CD4-positive, CD25-positive, alpha-beta regulatory T cell (primary cell): ENCODE results near the gene NTM. TPM values are rescaled to one million over a fixed set of nuclear protein-coding genes. Genes with fewer than 3 reads are reported as not detected.

Experiments
- ATAC-seq, 2 donors: fragments of 150-1000 bp; cut with Tn5 transposase; one replicate each; pipeline ENCODE4 v1.10.0; 2021; ENCODE audit warnings: low read depth in 2 of 2, moderate number of reproducible peaks in 2 of 2, moderate library complexity in 1 of 2
- DNase-seq, 3 donors: peaks; one replicate each; pipeline versions ENCODE4 v3.0.0 to v3.0.0-alpha.2; 2012 to 2022; ENCODE audit warnings: mixed read lengths in 1 of 3
- H3K27ac ChIP-seq: one replicate; pipeline ENCODE4 v1.7.0; 2013; ENCODE audit warnings: mild to moderate bottlenecking, low read length; ENCODE audit not compliant: insufficient read depth, poor library complexity, severe bottlenecking
- H3K27me3 ChIP-seq: one replicate; pipeline ENCODE4 v1.7.0; 2013; ENCODE audit warnings: low read length; ENCODE audit not compliant: control insufficient read depth, insufficient read depth
- H3K36me3 ChIP-seq: one replicate; pipeline ENCODE4 v1.7.0; 2013; ENCODE audit warnings: mild to moderate bottlenecking, low read length, moderate library complexity; ENCODE audit not compliant: control insufficient read depth, insufficient read depth
- H3K4me1 ChIP-seq: 2 replicates; pipeline ENCODE4 v1.7.0; 2013; ENCODE audit warnings: mild to moderate bottlenecking, low read length; ENCODE audit not compliant: insufficient read depth, control insufficient read depth, poor library complexity, severe bottlenecking
- H3K4me3 ChIP-seq: one replicate; pipeline ENCODE4 v1.7.0; 2013; ENCODE audit warnings: low read depth, mild to moderate bottlenecking, low read length, moderate library complexity
- H3K9me3 ChIP-seq, 2 experiments: 1 replicate in 1 of 2; 2 replicates in 1 of 2; pipeline ENCODE4 v1.7.0; 2013; ENCODE audit warnings: low read length in 2 of 2, mild to moderate bottlenecking in 1 of 2, moderate library complexity in 1 of 2; ENCODE audit not compliant: control insufficient read depth in 2 of 2
- H3K27ac Mint-ChIP-seq, 3 donors: one replicate each; pipeline ENCODE4 v1.8.0; 2020 to 2022; ENCODE audit warnings: mild to moderate bottlenecking in 3 of 3, mixed read lengths in 3 of 3, moderate library complexity in 2 of 3
- H3K27me3 Mint-ChIP-seq: one replicate; pipeline ENCODE4 v1.8.0; 2022; ENCODE audit warnings: mild to moderate bottlenecking, mixed read lengths
- H3K36me3 Mint-ChIP-seq: one replicate; pipeline ENCODE4 v1.8.0; 2020; ENCODE audit warnings: mixed read lengths
- H3K4me1 Mint-ChIP-seq, 4 donors: one replicate each; pipeline ENCODE4 v1.8.0; 2020 to 2022; ENCODE audit warnings: mixed read lengths in 4 of 4, mild to moderate bottlenecking in 1 of 4
- H3K4me3 Mint-ChIP-seq, 4 donors: one replicate each; pipeline ENCODE4 v1.8.0; 2020 to 2022; ENCODE audit warnings: mild to moderate bottlenecking in 4 of 4, mixed read lengths in 4 of 4, moderate library complexity in 3 of 4
- H3K9me3 Mint-ChIP-seq, 7 donors: one replicate each; pipeline ENCODE4 v1.8.0; 2020 to 2022; ENCODE audit warnings: mixed read lengths in 7 of 7, mild to moderate bottlenecking in 3 of 7, moderate library complexity in 2 of 7
- polyA plus RNA-seq, 4 donors: library from polyadenylated mRNA; unstranded; fragments of 300-500 nt; fragmentation: Illumina TruSeq; gene quantifications; one replicate each; pipeline ENCODE4 v1.2.3, GENCODE V29; 2021
- total RNA-seq: library from RNA; stranded (reverse); gene quantifications from one replicate; pipeline ENCODE4 v1.2.3, GENCODE V29; 2022

Gene NTM
- total and polyA plus RNA-seq, 5 donors from 2014 or later, result 1.3 TPM; not detected in 4

DNA sequence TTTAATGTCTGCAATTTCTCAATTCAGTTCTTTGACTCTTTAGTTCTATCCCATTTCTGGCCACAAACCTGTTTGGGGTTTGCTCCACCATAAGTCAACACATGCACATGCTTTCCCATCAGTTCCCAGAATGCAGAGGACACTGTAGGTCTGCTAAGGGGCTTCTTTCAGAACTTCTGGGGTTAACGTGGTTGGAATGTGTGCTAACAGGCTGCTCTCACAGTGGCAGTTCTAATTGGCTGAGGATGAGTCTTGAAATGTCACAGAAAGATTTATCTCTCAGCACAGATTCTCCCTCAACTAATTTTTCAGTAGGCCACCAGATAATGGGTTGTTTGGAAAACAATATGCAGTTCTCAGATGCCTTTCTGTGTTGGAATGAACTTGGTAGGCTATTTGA is 703.4 kb downstream of the NTM start:
- H3K4me3 Mint-ChIP-seq, result no peak overlapping the region
- H3K36me3 ChIP-seq, result no peaks in the 10 kb centered on the region
- H3K36me3 Mint-ChIP-seq, result no peaks in the 10 kb centered on the region
- H3K9me3 ChIP-seq, result peaks cover 0 to 1% of the 10 kb centered on the region in 2 experiments
- no peaks in the 10 kb centered on the region for H3K27me3 Mint-ChIP-seq
- H3K4me3 ChIP-seq, result no peak overlapping the region
- H3K27me3 ChIP-seq, result no peaks in the 10 kb centered on the region
- peaks cover 0 to 5% (median 2%) of the 10 kb centered on the region in 7 donors for H3K9me3 Mint-ChIP-seq
- no peak for DNase-seq
- no peak for ATAC-seq
- H3K27ac Mint-ChIP-seq, result no peak overlapping the region
- H3K4me1 Mint-ChIP-seq, result no peaks in the 10 kb centered on the region
- no peaks in the 10 kb centered on the region for H3K4me1 ChIP-seq
- no peak overlapping the region for H3K27ac ChIP-seq

DNA sequence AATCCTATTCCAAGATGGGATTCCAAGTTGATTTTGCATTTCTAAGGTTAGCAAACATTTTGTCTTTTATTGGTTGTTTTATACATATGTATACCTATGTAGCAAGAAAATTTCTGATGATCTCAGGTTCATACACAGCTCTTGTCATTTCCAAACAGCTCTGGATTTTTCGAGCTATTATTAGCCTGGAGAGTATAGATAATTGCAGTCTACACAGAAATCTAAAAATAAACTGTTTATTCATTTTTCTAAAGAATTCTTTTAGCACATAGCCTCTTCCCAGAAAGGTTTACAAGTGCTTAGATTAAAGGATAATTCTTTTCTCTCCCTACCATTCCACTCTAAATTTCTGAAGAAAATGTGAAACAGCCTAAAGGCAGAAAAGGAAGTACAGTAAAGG is 705.0 kb downstream of the NTM start:
- Mint-ChIP-seq H3K4me3 (no peak overlapping the region), H3K4me1 (no peaks in the 10 kb centered on the region), H3K36me3 (no peaks in the 10 kb centered on the region), H3K27me3 (no peaks in the 10 kb centered on the region), H3K27ac (no peak overlapping the region), H3K9me3 (peaks cover 0 to 5% (median 2%) of the 10 kb centered on the region in 7 donors)
- no peaks in the 10 kb centered on the region for H3K36me3 ChIP-seq
- H3K4me1 ChIP-seq, result no peaks in the 10 kb centered on the region
- no peak overlapping the region for H3K4me3 ChIP-seq
- DNase-seq (no peak), ATAC-seq (no peak)
- H3K27me3 ChIP-seq, result no peaks in the 10 kb centered on the region
- no peaks in the 10 kb centered on the region for H3K9me3 ChIP-seq
- no peak overlapping the region for H3K27ac ChIP-seq

DNA sequence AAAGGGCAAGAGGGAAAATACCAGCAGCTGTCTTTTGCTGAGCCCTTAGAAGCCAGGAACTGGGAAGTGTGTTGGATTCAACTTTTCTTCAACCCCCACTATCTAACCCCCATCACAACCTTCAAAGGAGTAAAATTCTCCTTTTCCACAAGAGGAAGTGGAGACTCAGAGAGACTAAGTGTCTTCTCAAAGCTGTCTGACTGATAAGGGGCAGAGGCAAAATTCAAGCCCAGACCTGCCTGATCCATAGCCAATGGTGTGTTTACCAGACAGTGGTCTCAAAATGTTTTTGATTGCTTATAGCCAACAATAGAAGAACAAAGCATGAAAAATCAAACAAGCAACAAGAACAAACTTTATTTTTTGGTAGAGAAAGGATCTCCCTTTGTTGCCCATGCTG is 707.0 kb downstream of the NTM start:
- no peak for DNase-seq
- no peak for ATAC-seq
- H3K36me3 ChIP-seq, result no peaks in the 10 kb centered on the region
- no peaks in the 10 kb centered on the region for H3K4me1 ChIP-seq
- H3K4me1 Mint-ChIP-seq, result no peaks in the 10 kb centered on the region
- H3K4me3 ChIP-seq, result no peak overlapping the region
- H3K9me3 Mint-ChIP-seq, result peaks cover 0 to 7% (median 2%) of the 10 kb centered on the region in 7 donors
- no peak overlapping the region for H3K4me3 Mint-ChIP-seq
- no peaks in the 10 kb centered on the region for H3K36me3 Mint-ChIP-seq
- H3K9me3 ChIP-seq, result no peaks in the 10 kb centered on the region
- H3K27me3 Mint-ChIP-seq, result no peaks in the 10 kb centered on the region
- no peak overlapping the region for H3K27ac Mint-ChIP-seq
- no peaks in the 10 kb centered on the region for H3K27me3 ChIP-seq
- H3K27ac ChIP-seq, result no peak overlapping the region

DNA sequence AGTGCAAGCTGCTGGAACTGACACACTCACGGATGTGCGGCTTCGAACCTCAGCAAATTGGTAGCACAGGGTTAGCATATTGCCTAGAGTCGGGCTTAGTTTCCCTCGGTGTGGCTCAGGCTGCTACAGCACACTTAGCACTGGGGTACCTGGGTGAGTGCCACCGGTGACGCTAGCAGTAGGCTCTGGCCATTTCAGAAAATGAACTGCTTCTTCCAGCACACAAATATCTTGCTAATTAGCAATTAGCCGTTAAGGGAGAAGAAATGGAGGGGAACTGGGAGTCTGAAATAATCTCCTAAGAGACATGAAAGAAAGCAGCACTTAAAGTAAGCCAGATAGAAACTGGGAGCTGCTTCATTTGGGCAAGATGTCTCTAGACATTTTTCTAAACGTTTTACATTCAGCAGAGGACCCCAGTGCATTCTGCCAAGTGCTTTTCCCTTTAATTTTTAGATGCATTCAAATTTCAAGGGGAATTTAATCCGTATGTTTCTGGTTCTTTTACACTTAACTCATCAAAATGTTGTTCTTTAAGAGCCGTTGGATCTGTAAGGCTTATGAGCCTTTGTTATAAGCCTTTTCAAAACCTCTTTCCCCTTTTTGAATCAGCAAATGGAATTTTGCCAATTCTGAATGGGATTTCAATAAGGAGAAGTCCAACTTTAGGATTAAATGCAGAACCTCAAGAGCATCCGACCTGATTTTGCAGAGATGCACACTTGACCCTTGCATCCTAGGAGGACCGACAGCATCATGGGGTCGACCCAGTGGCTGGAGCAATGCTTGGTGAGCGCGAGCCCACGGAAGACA is 708.1 kb downstream of the NTM start:
- no peak overlapping the region for H3K27ac Mint-ChIP-seq

DNA sequence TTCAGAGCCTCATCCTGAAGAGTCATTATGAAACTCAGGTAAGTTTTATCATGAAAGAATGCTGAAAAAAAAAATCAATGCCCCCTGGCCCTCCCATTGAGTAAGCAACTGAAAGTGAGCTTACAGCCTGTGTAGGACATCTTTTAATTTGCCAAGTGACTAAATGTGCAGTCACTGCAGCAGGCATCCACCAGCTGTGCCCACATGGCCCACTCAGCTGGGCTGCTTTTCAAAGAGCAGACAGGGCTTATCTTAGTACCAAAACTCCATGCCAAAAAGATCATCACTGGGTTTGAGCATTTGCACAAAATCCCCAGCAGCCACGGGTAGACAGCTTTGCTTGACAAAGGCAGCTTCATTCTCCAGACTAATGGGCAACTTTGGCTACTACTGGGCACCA is 709.7 kb downstream of the NTM start:
- no peaks in the 10 kb centered on the region for H3K4me1 Mint-ChIP-seq
- no peaks in the 10 kb centered on the region for H3K27me3 Mint-ChIP-seq

More for the DNA sequence above, 708.1 kb downstream of the NTM start:
- Histone ChIP-seq H3K27ac (no peak overlapping the region), H3K27me3 (no peaks in the 10 kb centered on the region), H3K4me3 (no peak overlapping the region), H3K4me1 (no peaks in the 10 kb centered on the region), H3K36me3 (no peaks in the 10 kb centered on the region), H3K9me3 (no peaks in the 10 kb centered on the region)
- no peak for DNase-seq
- Mint-ChIP-seq H3K4me1 (no peaks in the 10 kb centered on the region), H3K27me3 (no peaks in the 10 kb centered on the region), H3K36me3 (no peaks in the 10 kb centered on the region), H3K4me3 (no peak overlapping the region), H3K9me3 (peaks cover 0 to 6% (median 2%) of the 10 kb centered on the region in 7 donors)
- no peak for ATAC-seq

DNA sequence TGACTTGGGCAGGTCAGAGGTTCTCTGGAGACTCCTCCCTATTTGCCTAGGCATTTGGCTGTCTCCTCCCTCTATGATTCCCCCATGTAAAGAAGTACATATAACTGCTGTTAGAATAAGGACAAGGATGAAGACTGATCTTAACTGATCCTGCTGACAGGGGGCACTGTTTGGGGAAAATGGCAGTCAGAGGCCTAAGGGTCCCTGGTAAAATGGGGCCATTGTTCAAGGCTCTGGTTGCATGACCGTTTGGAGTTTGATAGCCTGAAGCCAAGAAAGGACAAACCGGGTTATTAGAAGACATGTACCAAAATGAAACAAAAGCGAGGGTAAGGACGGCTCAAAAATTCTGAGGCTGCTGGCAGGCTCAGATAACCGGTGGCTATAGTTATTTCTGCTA is 712.2 kb downstream of the NTM start:
- no peak overlapping the region for H3K27ac ChIP-seq
- Mint-ChIP-seq H3K36me3 (no peaks in the 10 kb centered on the region), H3K27ac (no peak overlapping the region), H3K4me3 (no peak overlapping the region), H3K27me3 (no peaks in the 10 kb centered on the region), H3K9me3 (peaks cover 0 to 14% (median 6%) of the 10 kb centered on the region in 7 donors), H3K4me1 (no peaks in the 10 kb centered on the region)
- no peaks in the 10 kb centered on the region for H3K36me3 ChIP-seq
- no peaks in the 10 kb centered on the region for H3K4me1 ChIP-seq
- DNase-seq (no peak), ATAC-seq (no peak)
- no peak overlapping the region for H3K4me3 ChIP-seq
- H3K27me3 ChIP-seq, result no peaks in the 10 kb centered on the region
- peaks cover 6 to 10% of the 10 kb centered on the region in 2 experiments for H3K9me3 ChIP-seq

More for the DNA sequence above, 709.7 kb downstream of the NTM start:
- Mint-ChIP-seq H3K27ac (no peak overlapping the region), H3K4me3 (no peak overlapping the region), H3K36me3 (no peaks in the 10 kb centered on the region), H3K9me3 (peaks cover 0 to 9% (median 4%) of the 10 kb centered on the region in 7 donors)
- Histone ChIP-seq H3K4me1 (no peaks in the 10 kb centered on the region), H3K27ac (no peak overlapping the region), H3K9me3 (peaks cover 0 to 2% of the 10 kb centered on the region in 2 experiments), H3K36me3 (no peaks in the 10 kb centered on the region), H3K27me3 (no peaks in the 10 kb centered on the region), H3K4me3 (no peak overlapping the region)
- DNase-seq, result no peak
- ATAC-seq, result no peak

DNA sequence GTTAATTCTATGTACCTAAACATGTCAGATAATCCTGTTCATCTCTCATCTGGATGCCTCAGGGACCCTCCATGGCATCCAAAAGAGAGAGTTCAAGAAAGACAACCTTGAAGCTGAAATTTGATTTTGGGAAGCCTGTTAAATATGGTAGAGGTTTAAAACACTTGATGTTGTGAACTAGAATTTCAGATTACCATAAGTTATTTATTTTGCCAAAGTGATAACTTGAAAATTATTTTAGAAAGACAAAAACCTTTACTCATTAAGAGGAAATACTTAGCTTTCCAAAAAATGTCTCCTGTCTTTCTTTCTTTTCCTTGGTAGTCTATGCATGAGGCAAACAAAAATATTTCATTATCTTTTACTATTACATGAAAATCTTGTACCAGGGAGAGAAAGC is 714.0 kb downstream of the NTM start:
- no peak overlapping the region for H3K27ac ChIP-seq
- peaks cover 6 to 10% of the 10 kb centered on the region in 2 experiments for H3K9me3 ChIP-seq
- H3K36me3 ChIP-seq, result no peaks in the 10 kb centered on the region
- no peaks in the 10 kb centered on the region for H3K36me3 Mint-ChIP-seq
- H3K9me3 Mint-ChIP-seq, result peaks cover 0 to 18% (median 8%) of the 10 kb centered on the region in 7 donors
- H3K4me1 Mint-ChIP-seq, result no peaks in the 10 kb centered on the region
- no peaks in the 10 kb centered on the region for H3K27me3 ChIP-seq
- H3K27ac Mint-ChIP-seq, result no peak overlapping the region
- no peaks in the 10 kb centered on the region for H3K4me1 ChIP-seq
- no peak overlapping the region for H3K4me3 ChIP-seq
- DNase-seq (no peak), ATAC-seq (no peak)
- H3K4me3 Mint-ChIP-seq, result no peak overlapping the region
- no peaks in the 10 kb centered on the region for H3K27me3 Mint-ChIP-seq

DNA sequence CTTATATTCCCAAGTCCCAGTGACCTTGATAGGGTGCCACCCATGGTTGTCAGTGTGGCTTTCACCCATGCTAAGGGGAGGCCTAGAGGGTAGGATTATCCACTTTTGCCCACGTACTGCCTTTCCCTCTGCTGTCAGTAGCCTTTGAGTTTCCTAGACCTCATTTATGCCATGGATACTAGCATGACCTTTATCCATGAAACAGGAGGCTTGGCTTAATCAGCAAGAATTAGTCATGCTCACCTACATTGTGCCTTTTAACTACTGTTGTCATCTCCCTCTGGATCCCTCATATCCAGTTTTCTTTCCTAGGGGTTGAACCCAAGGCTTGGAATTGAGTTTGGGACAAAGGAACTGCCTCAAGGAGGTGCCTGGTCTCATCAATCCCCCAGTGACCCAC is 716.7 kb downstream of the NTM start:
- no peaks in the 10 kb centered on the region for H3K27me3 Mint-ChIP-seq
- H3K4me3 Mint-ChIP-seq, result no peak overlapping the region
- Histone ChIP-seq H3K36me3 (no peaks in the 10 kb centered on the region), H3K4me1 (no peaks in the 10 kb centered on the region), H3K27me3 (no peaks in the 10 kb centered on the region), H3K9me3 (peaks cover 6 to 10% of the 10 kb centered on the region in 2 experiments), H3K27ac (no peak overlapping the region), H3K4me3 (no peak overlapping the region)
- ATAC-seq, result no peak
- no peaks in the 10 kb centered on the region for H3K4me1 Mint-ChIP-seq
- peaks cover 0 to 16% (median 5%) of the 10 kb centered on the region in 7 donors for H3K9me3 Mint-ChIP-seq
- H3K36me3 Mint-ChIP-seq, result no peaks in the 10 kb centered on the region
- DNase-seq, result no peak
- H3K27ac Mint-ChIP-seq, result no peak overlapping the region
